Measurements from ENCODE around the gene ARHGEF40. TPM values are rescaled to one million over a fixed set of nuclear protein-coding genes. Genes with fewer than 3 reads are reported as not detected.
A peak's percentile ranks its signal among the peaks of the same experiment; 100 is the strongest.

ARHGEF40 gene
- total RNA-seq, 3 donors from 2014 or later (not counting 1 experiment from before 2014, with no cell fraction given): 4.4 to 6.9 (median 6.0) TPM

DNA sequence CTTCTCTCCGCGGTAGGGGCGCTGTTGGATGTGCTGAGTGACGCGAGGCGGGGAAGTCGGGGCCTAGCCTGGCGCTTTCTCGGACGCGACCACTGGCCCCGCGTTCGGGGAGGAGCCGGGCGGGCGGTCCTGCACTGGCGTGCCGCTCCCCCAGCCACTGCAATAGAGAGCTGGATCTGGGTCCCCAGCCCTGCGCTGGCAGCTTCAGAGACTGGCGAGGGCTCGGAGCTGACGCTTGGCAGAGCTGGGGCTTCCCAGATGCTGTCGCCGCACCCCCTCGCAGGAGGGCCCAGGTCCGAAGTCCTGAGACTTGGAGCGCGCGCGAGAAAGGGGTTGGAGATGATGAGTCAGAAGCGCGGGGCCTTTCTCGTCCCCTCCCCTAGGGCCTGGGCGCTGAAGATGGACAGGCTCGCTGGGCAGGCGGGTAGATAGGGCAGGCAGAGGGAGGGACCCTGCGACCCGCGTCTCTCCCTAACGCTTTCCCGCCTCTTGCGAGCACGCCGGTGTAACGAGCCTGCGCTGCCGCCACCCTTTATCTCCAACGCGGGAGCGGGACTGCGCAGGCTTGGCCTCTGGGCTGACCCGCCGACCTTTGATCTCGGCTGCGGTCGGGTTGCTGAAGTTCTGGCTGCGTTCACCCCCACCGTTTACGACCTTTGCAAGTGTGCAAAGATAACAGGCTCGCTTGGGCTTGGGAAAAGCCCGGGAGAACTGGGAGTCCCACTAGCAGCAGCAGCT is 33.8 kb downstream of the ARHGEF40 start:
- intact Hi-C loops (cut with micrococcal nuclease): loop anchor here (1.0 to 5.0 kb wide), 3 partner anchors 36 to 642 kb away; partner anchors contain the start of gene PIP4P1

DNA sequence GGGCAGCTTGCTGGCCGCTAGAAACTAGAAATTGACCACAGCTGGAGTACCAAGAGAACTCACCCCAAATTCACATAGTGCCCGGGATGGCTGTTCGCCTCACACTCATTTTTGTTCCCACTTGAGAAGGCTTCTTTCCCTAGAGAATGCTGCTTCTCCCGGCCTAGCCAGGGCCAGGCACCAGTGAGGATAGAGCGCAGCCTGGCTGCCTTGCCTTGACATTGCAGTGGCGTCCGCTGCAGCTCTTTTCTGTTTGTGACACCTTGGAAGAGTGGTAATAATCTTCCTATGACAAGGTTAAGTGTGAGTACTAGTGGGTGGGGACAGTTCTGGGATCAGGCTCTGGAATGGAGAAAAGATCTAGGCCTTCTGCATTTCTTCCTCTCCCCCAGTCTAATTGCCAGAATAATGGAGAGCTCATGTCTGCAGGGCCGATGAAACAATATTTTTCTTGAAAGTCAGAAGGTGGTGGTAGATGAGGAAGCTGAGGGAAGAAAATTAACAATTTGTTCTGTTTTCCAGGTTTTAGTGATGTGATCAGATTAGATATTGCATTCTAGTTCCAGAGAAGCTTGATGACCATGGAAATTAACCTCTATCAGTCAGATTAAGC is 34.5 kb downstream of the ARHGEF40 start:
- no peaks in the 10 kb centered on the region for H3K9me3 ChIP-seq (ENCODE audit: control insufficient read depth, insufficient read depth, low read length)
- Mint-ChIP-seq H3K9me3 (no peaks in the 10 kb centered on the region), H3K36me3 (no peaks in the 10 kb centered on the region), H3K4me3 (peak overlapping the region; percentile 92), H3K4me1 (peaks cover 25 to 31% of the 10 kb centered on the region in 2 donors), H3K27ac (peak overlapping the region; percentile 91 to 95), H3K27me3 (ENCODE audit: low read depth in 2 of 2) (peaks cover 0 to 4% of the 10 kb centered on the region in 2 donors)
- intact Hi-C loops (cut with micrococcal nuclease): loop anchor here (1.0 to 5.0 kb wide), 3 partner anchors 36 to 642 kb away; partner anchors contain the start of gene PIP4P1
- TF ChIP-seq, protein P1, sequence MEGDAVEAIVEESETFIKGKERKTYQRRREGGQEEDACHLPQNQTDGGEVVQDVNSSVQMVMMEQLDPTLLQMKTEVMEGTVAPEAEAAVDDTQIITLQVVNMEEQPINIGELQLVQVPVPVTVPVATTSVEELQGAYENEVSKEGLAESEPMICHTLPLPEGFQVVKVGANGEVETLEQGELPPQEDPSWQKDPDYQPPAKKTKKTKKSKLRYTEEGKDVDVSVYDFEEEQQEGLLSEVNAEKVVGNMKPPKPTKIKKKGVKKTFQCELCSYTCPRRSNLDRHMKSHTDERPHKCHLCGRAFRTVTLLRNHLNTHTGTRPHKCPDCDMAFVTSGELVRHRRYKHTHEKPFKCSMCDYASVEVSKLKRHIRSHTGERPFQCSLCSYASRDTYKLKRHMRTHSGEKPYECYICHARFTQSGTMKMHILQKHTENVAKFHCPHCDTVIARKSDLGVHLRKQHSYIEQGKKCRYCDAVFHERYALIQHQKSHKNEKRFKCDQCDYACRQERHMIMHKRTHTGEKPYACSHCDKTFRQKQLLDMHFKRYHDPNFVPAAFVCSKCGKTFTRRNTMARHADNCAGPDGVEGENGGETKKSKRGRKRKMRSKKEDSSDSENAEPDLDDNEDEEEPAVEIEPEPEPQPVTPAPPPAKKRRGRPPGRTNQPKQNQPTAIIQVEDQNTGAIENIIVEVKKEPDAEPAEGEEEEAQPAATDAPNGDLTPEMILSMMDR (IDR thresholded peaks at IDR 0.05): peak; percentile 87
- DNase-seq (peak; percentile 64 to 84), ATAC-seq (peak; percentile 51 to 67 (median 53))
- H3K4me1 ChIP-seq (ENCODE audit: control insufficient read depth, insufficient read depth, low read length): peaks cover 17% of the 10 kb centered on the region
- 7% methylated on average over 8 of the region's 8 CpGs for WGBS (ENCODE audit: insufficient coverage)
- no peaks in the 10 kb centered on the region for H3K27me3 ChIP-seq (ENCODE audit: control insufficient read depth, insufficient read depth, low read length)
- no peaks in the 10 kb centered on the region for H3K36me3 ChIP-seq (ENCODE audit: control insufficient read depth, insufficient read depth, low read length)
- peak overlapping the region; percentile 60 for H3K4me3 ChIP-seq (ENCODE audit: low read length)
- H3K27ac ChIP-seq (ENCODE audit: low read length): peak overlapping the region; percentile 100

More for the DNA sequence above, 33.8 kb downstream of the ARHGEF40 start:
- H3K4me3 ChIP-seq (ENCODE audit: low read length): peak overlapping the region; percentile 60
- no peaks in the 10 kb centered on the region for H3K9me3 ChIP-seq (ENCODE audit: control insufficient read depth, insufficient read depth, low read length)
- H3K4me3 Mint-ChIP-seq: peak overlapping the region; percentile 92
- no peaks in the 10 kb centered on the region for H3K27me3 ChIP-seq (ENCODE audit: control insufficient read depth, insufficient read depth, low read length)
- H3K27ac Mint-ChIP-seq: peak overlapping the region; percentile 91 to 95
- H3K27me3 Mint-ChIP-seq (ENCODE audit: low read depth in 2 of 2): peaks cover 0 to 4% of the 10 kb centered on the region in 2 donors
- no peaks in the 10 kb centered on the region for H3K36me3 Mint-ChIP-seq
- H3K4me1 Mint-ChIP-seq: peaks cover 32 to 38% of the 10 kb centered on the region in 2 donors
- H3K9me3 Mint-ChIP-seq: no peaks in the 10 kb centered on the region
- TF ChIP-seq, protein P1 (IDR thresholded peaks at IDR 0.05): no peak
- under 1% methylated on average over 62 of the region's 62 CpGs for WGBS (ENCODE audit: insufficient coverage)
- H3K27ac ChIP-seq (ENCODE audit: low read length): peak overlapping the region; percentile 100
- H3K4me1 ChIP-seq (ENCODE audit: control insufficient read depth, insufficient read depth, low read length): peaks cover 22% of the 10 kb centered on the region
- no peaks in the 10 kb centered on the region for H3K36me3 ChIP-seq (ENCODE audit: control insufficient read depth, insufficient read depth, low read length)
- peak; percentile 83 to 94 (median 87) for ATAC-seq
- DNase-seq: peak; percentile 93 to 96

DNA sequence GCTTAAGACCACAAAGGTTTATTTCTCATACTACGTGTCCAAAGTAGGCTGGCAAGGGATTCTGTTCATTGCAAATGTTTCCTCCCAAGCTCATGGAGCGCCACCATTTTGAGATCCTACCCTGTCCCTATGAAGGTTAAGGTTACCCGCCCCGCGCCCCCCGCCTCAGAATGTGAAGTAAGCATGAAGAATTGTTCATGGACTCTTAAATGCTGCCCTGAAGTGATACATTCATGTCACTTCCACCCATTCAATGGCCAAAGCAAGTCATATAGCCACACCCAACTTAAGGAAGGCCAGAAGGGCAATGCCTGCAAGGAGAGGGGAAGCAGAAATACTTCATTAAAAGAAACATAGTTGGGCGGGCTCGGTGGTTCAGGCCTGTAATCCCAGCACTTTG is 35.0 kb downstream of the ARHGEF40 start:
- intact Hi-C loops (cut with micrococcal nuclease): no loop called here
- H3K27me3 Mint-ChIP-seq (ENCODE audit: low read depth in 2 of 2): peaks cover 0 to 6% of the 10 kb centered on the region in 2 donors
- peak overlapping the region; percentile 100 for H3K27ac ChIP-seq (ENCODE audit: low read length)
- ATAC-seq (no peak), DNase-seq (no peak)
- no peak overlapping the region for H3K4me3 ChIP-seq (ENCODE audit: low read length)
- H3K4me1 Mint-ChIP-seq: peaks cover 25 to 31% of the 10 kb centered on the region in 2 donors
- H3K4me1 ChIP-seq (ENCODE audit: control insufficient read depth, insufficient read depth, low read length): peaks cover 17% of the 10 kb centered on the region
- H3K9me3 ChIP-seq (ENCODE audit: control insufficient read depth, insufficient read depth, low read length): no peaks in the 10 kb centered on the region
- WGBS (ENCODE audit: insufficient coverage): 89% methylated on average over 8 of the region's 8 CpGs
- H3K4me3 Mint-ChIP-seq: no peak overlapping the region
- H3K36me3 ChIP-seq (ENCODE audit: control insufficient read depth, insufficient read depth, low read length): no peaks in the 10 kb centered on the region
- peak overlapping the region; percentile 91 to 95 for H3K27ac Mint-ChIP-seq
- H3K27me3 ChIP-seq (ENCODE audit: control insufficient read depth, insufficient read depth, low read length): no peaks in the 10 kb centered on the region
- TF ChIP-seq, protein P1 (IDR thresholded peaks at IDR 0.05): no peak
- no peaks in the 10 kb centered on the region for H3K36me3 Mint-ChIP-seq
- no peaks in the 10 kb centered on the region for H3K9me3 Mint-ChIP-seq
